Measurements from ENCODE around the gene ETV6. TPM values are rescaled to one million over a fixed set of nuclear protein-coding genes. Genes with fewer than 3 reads are reported as not detected.

The ETV6 gene
- total RNA-seq, 2 donors from 2014 or later, result 102 to 110 TPM

GRCh38 chr12:11747969-11748368, 98.5 kb downstream of the ETV6 start:
- Mint-ChIP-seq H3K4me3 (no peak overlapping the region), H3K4me1 (ENCODE audit: low read depth) (peaks cover 78% of the 10 kb centered on the region), H3K9me3 (no peaks in the 10 kb centered on the region), H3K27me3 (ENCODE audit: low read depth) (no peaks in the 10 kb centered on the region), H3K36me3 (ENCODE audit: insufficient read depth in 2 of 2) (peaks cover 4 to 10% of the 10 kb centered on the region in 2 donors), H3K27ac (no peak overlapping the region)
- DNase-seq, result no peak
- no peak for ATAC-seq (replicated peaks in 1 of 2)

GRCh38 chr12:11748903-11749302, 99.4 kb downstream of the ETV6 start:
- DNase-seq, result no peak
- ATAC-seq (replicated peaks in 1 of 2), result no peak
- Mint-ChIP-seq H3K27ac (no peak overlapping the region), H3K36me3 (ENCODE audit: insufficient read depth in 2 of 2) (peaks cover 8 to 18% of the 10 kb centered on the region in 2 donors), H3K27me3 (ENCODE audit: low read depth) (no peaks in the 10 kb centered on the region), H3K4me3 (no peak overlapping the region), H3K9me3 (no peaks in the 10 kb centered on the region), H3K4me1 (ENCODE audit: low read depth) (peaks cover 72% of the 10 kb centered on the region)

- Mint-ChIP-seq H3K27ac (peak overlapping the region; percentile 9), H3K36me3 (ENCODE audit: insufficient read depth in 2 of 2) (peaks cover 8 to 18% of the 10 kb centered on the region in 2 donors), H3K4me3 (no peak overlapping the region), H3K9me3 (no peaks in the 10 kb centered on the region), H3K27me3 (ENCODE audit: low read depth) (no peaks in the 10 kb centered on the region), H3K4me1 (ENCODE audit: low read depth) (peaks cover 63% of the 10 kb centered on the region)
- DNase-seq, result no peak
- ATAC-seq (replicated peaks in 1 of 2), result no peak
These were observed 100.6 kb downstream of the ETV6 start for GRCh38 chr12:11749943-11750690.

GRCh38 chr12:11752403-11753149, 103.1 kb downstream of the ETV6 start:
- H3K27me3 Mint-ChIP-seq (ENCODE audit: low read depth), result no peaks in the 10 kb centered on the region
- H3K36me3 Mint-ChIP-seq (ENCODE audit: insufficient read depth in 2 of 2), result peaks cover 5 to 19% of the 10 kb centered on the region in 2 donors
- H3K9me3 Mint-ChIP-seq, result no peaks in the 10 kb centered on the region
- H3K27ac Mint-ChIP-seq, result no peak overlapping the region
- no peak overlapping the region for H3K4me3 Mint-ChIP-seq
- H3K4me1 Mint-ChIP-seq (ENCODE audit: low read depth), result peaks cover 45% of the 10 kb centered on the region
- DNase-seq (no peak), ATAC-seq (replicated peaks in 1 of 2) (no peak)

GRCh38 chr12:11753150-11753499, 103.7 kb downstream of the ETV6 start:
- H3K4me1 Mint-ChIP-seq (ENCODE audit: low read depth), result peaks cover 45% of the 10 kb centered on the region

GRCh38 chr12:11753826-11754225, 104.4 kb downstream of the ETV6 start:
- H3K36me3 Mint-ChIP-seq (ENCODE audit: insufficient read depth in 2 of 2), result peaks cover 5 to 18% of the 10 kb centered on the region in 2 donors

More at GRCh38 chr12:11753150-11753499, 103.7 kb downstream of the ETV6 start:
- Mint-ChIP-seq H3K4me3 (no peak overlapping the region), H3K36me3 (ENCODE audit: insufficient read depth in 2 of 2) (peaks cover 5 to 19% of the 10 kb centered on the region in 2 donors), H3K27ac (no peak overlapping the region), H3K9me3 (no peaks in the 10 kb centered on the region), H3K27me3 (ENCODE audit: low read depth) (no peaks in the 10 kb centered on the region)
- DNase-seq, result no peak
- ATAC-seq (replicated peaks in 1 of 2), result no peak

GRCh38 chr12:11754256-11754655, 104.8 kb downstream of the ETV6 start:
- peaks cover 5 to 17% of the 10 kb centered on the region in 2 donors for H3K36me3 Mint-ChIP-seq (ENCODE audit: insufficient read depth in 2 of 2)

More at GRCh38 chr12:11753826-11754225, 104.4 kb downstream of the ETV6 start:
- Mint-ChIP-seq H3K4me1 (ENCODE audit: low read depth) (peaks cover 52% of the 10 kb centered on the region), H3K27ac (no peak overlapping the region), H3K9me3 (no peaks in the 10 kb centered on the region), H3K4me3 (no peak overlapping the region), H3K27me3 (ENCODE audit: low read depth) (no peaks in the 10 kb centered on the region)
- no peak for ATAC-seq (replicated peaks in 1 of 2)
- no peak for DNase-seq

GRCh38 chr12:11755302-11755930, 105.9 kb downstream of the ETV6 start:
- no peak overlapping the region for H3K4me3 Mint-ChIP-seq
- no peaks in the 10 kb centered on the region for H3K9me3 Mint-ChIP-seq
- H3K27ac Mint-ChIP-seq, result no peak overlapping the region
- DNase-seq (no peak), ATAC-seq (replicated peaks in 1 of 2) (no peak)
- H3K4me1 Mint-ChIP-seq (ENCODE audit: low read depth), result peaks cover 52% of the 10 kb centered on the region
- peaks cover 5 to 22% of the 10 kb centered on the region in 2 donors for H3K36me3 Mint-ChIP-seq (ENCODE audit: insufficient read depth in 2 of 2)
- no peaks in the 10 kb centered on the region for H3K27me3 Mint-ChIP-seq (ENCODE audit: low read depth)

More at GRCh38 chr12:11754256-11754655, 104.8 kb downstream of the ETV6 start:
- DNase-seq (no peak), ATAC-seq (replicated peaks in 1 of 2) (no peak)
- no peaks in the 10 kb centered on the region for H3K27me3 Mint-ChIP-seq (ENCODE audit: low read depth)
- H3K9me3 Mint-ChIP-seq, result no peaks in the 10 kb centered on the region
- no peak overlapping the region for H3K27ac Mint-ChIP-seq
- peaks cover 53% of the 10 kb centered on the region for H3K4me1 Mint-ChIP-seq (ENCODE audit: low read depth)
- no peak overlapping the region for H3K4me3 Mint-ChIP-seq

- DNase-seq, result no peak
- ATAC-seq (replicated peaks in 1 of 2), result no peak
- Mint-ChIP-seq H3K27me3 (ENCODE audit: low read depth) (no peaks in the 10 kb centered on the region), H3K4me3 (no peak overlapping the region), H3K36me3 (ENCODE audit: insufficient read depth in 2 of 2) (peaks cover 5 to 23% of the 10 kb centered on the region in 2 donors), H3K27ac (no peak overlapping the region), H3K9me3 (no peaks in the 10 kb centered on the region), H3K4me1 (ENCODE audit: low read depth) (peaks cover 56% of the 10 kb centered on the region)
These were observed 106.5 kb downstream of the ETV6 start for GRCh38 chr12:11756022-11756421.

GRCh38 chr12:11756523-11756922, 107.0 kb downstream of the ETV6 start:
- no peak for DNase-seq
- Mint-ChIP-seq H3K9me3 (no peaks in the 10 kb centered on the region), H3K27me3 (ENCODE audit: low read depth) (no peaks in the 10 kb centered on the region), H3K4me1 (ENCODE audit: low read depth) (peaks cover 57% of the 10 kb centered on the region), H3K27ac (no peak overlapping the region), H3K4me3 (no peak overlapping the region), H3K36me3 (ENCODE audit: insufficient read depth in 2 of 2) (peaks cover 5 to 23% of the 10 kb centered on the region in 2 donors)
- ATAC-seq (replicated peaks in 1 of 2), result no peak

- no peak overlapping the region for H3K27ac Mint-ChIP-seq
These were observed 107.6 kb downstream of the ETV6 start for GRCh38 chr12:11757095-11757494.

GRCh38 chr12:11757531-11757930, 108.1 kb downstream of the ETV6 start:
- H3K27ac Mint-ChIP-seq, result no peak overlapping the region
- peaks cover 57% of the 10 kb centered on the region for H3K4me1 Mint-ChIP-seq (ENCODE audit: low read depth)
- DNase-seq, result no peak
- peaks cover 5 to 23% of the 10 kb centered on the region in 2 donors for H3K36me3 Mint-ChIP-seq (ENCODE audit: insufficient read depth in 2 of 2)
- H3K4me3 Mint-ChIP-seq, result no peak overlapping the region
- H3K9me3 Mint-ChIP-seq, result no peaks in the 10 kb centered on the region
- ATAC-seq (replicated peaks in 1 of 2), result no peak
- H3K27me3 Mint-ChIP-seq (ENCODE audit: low read depth), result no peaks in the 10 kb centered on the region

More at GRCh38 chr12:11757095-11757494, 107.6 kb downstream of the ETV6 start:
- DNase-seq, result no peak
- Mint-ChIP-seq H3K4me3 (no peak overlapping the region), H3K9me3 (no peaks in the 10 kb centered on the region), H3K27me3 (ENCODE audit: low read depth) (no peaks in the 10 kb centered on the region), H3K4me1 (ENCODE audit: low read depth) (peaks cover 57% of the 10 kb centered on the region), H3K36me3 (ENCODE audit: insufficient read depth in 2 of 2) (peaks cover 5 to 23% of the 10 kb centered on the region in 2 donors)
- no peak for ATAC-seq (replicated peaks in 1 of 2)

GRCh38 chr12:11758087-11758486, 108.6 kb downstream of the ETV6 start:
- ATAC-seq (replicated peaks in 1 of 2), result no peak
- no peaks in the 10 kb centered on the region for H3K27me3 Mint-ChIP-seq (ENCODE audit: low read depth)
- H3K36me3 Mint-ChIP-seq (ENCODE audit: insufficient read depth in 2 of 2), result peaks cover 3 to 22% of the 10 kb centered on the region in 2 donors
- no peaks in the 10 kb centered on the region for H3K9me3 Mint-ChIP-seq
- H3K4me1 Mint-ChIP-seq (ENCODE audit: low read depth), result peaks cover 62% of the 10 kb centered on the region
- H3K4me3 Mint-ChIP-seq, result no peak overlapping the region
- no peak overlapping the region for H3K27ac Mint-ChIP-seq
- DNase-seq, result no peak

All from activated T-cell treated with anti-CD3 and anti-CD28 coated beads, Interleukin-2, amount 50 U/mL, for 72 hours (primary cell).